ENCODE results near the gene KRTAP5-8. TPM values are rescaled to one million over a fixed set of nuclear protein-coding genes. Genes with fewer than 3 reads are reported as not detected.
"Not testable (repeated sequence)": the region's sequence is repeated elsewhere in the genome, so short reads cannot be mapped to it uniquely, and the experiment has no call there.

The KRTAP5-8 gene
- total and polyA plus RNA-seq, 4 donors: not detected

GRCh38 chr11:71574418-71574817 lies 36.6 kb downstream of the KRTAP5-8 start:
- WGBS: 89% methylated on average over 5 of the region's 5 CpGs
- H3K9ac ChIP-seq (ENCODE audit: low read depth in 1 of 2, low read length in 2 of 2): no peak overlapping the region
- no peaks in the 10 kb centered on the region for H3K9me3 ChIP-seq (ENCODE audit: control insufficient read depth in 4 of 4, low read length in 3 of 4)
- H3K36me3 ChIP-seq (ENCODE audit: control insufficient read depth in 4 of 4, insufficient read depth in 3 of 4, low read depth in 1 of 4, low read length in 3 of 4): no peaks in the 10 kb centered on the region
- DNase-seq (ENCODE audit: low spot score): no peak
- H3K27ac ChIP-seq (ENCODE audit: low read depth in 1 of 2, low read length in 2 of 2): no peak overlapping the region
- no peak for TF ChIP-seq EGR1 (IDR thresholded peaks at IDR 0.05; ENCODE audit: low read depth in 2 of 2)
- TF ChIP-seq MAX (IDR thresholded peaks at IDR 0.05): no peak
- no peak for TF ChIP-seq NR2F2 (IDR thresholded peaks at IDR 0.05)
- TF ChIP-seq FOXA1 (IDR thresholded peaks at IDR 0.05): no peak
- no peak for TF ChIP-seq YY1 (IDR thresholded peaks at IDR 0.05)
- TF ChIP-seq SP1 (IDR thresholded peaks at IDR 0.05): no peak
- no peaks in the 10 kb centered on the region for H3K4me1 ChIP-seq (ENCODE audit: control insufficient read depth in 4 of 4, insufficient read depth in 4 of 4, low read length in 3 of 4)
- no peak overlapping the region for H3K4me3 ChIP-seq (ENCODE audit: low read depth in 1 of 3, low read length in 3 of 3)
- no peaks in the 10 kb centered on the region for H3K27me3 ChIP-seq (ENCODE audit: control insufficient read depth in 4 of 4, insufficient read depth in 4 of 4, low read length in 3 of 4)

GRCh38 chr11:71575723-71576424 lies 38.0 kb downstream of the KRTAP5-8 start:
- Histone ChIP-seq H3K9ac (ENCODE audit: low read depth in 1 of 2, low read length in 2 of 2) (no peak overlapping the region), H3K9me3 (ENCODE audit: control insufficient read depth in 4 of 4, low read length in 3 of 4) (no peaks in the 10 kb centered on the region), H3K4me3 (ENCODE audit: low read depth in 1 of 3, low read length in 3 of 3) (no peak overlapping the region), H3K27me3 (ENCODE audit: control insufficient read depth in 4 of 4, insufficient read depth in 4 of 4, low read length in 3 of 4) (no peaks in the 10 kb centered on the region), H3K27ac (ENCODE audit: low read depth in 1 of 2, low read length in 2 of 2) (no peak overlapping the region), H3K36me3 (ENCODE audit: control insufficient read depth in 4 of 4, insufficient read depth in 3 of 4, low read depth in 1 of 4, low read length in 3 of 4) (no peaks in the 10 kb centered on the region), H3K4me1 (ENCODE audit: control insufficient read depth in 4 of 4, insufficient read depth in 4 of 4, low read length in 3 of 4) (no peaks in the 10 kb centered on the region)
- DNase-seq (ENCODE audit: low spot score): no peak
- WGBS: 90% methylated on average over 4 of the region's 4 CpGs
- TF ChIP-seq REST (IDR thresholded peaks at IDR 0.05): no peak

GRCh38 chr11:71576688-71577465 lies 39.1 kb downstream of the KRTAP5-8 start:
- H3K4me3 ChIP-seq (ENCODE audit: low read depth in 1 of 3, low read length in 3 of 3); H3K9ac ChIP-seq (ENCODE audit: low read depth in 1 of 2, low read length in 2 of 2); H3K9me3 ChIP-seq (ENCODE audit: control insufficient read depth in 4 of 4, low read length in 3 of 4); H3K36me3 ChIP-seq (ENCODE audit: control insufficient read depth in 4 of 4, insufficient read depth in 3 of 4, low read depth in 1 of 4, low read length in 3 of 4); H3K27me3 ChIP-seq (ENCODE audit: control insufficient read depth in 4 of 4, insufficient read depth in 4 of 4, low read length in 3 of 4); DNase-seq (ENCODE audit: low spot score); H3K27ac ChIP-seq (ENCODE audit: low read depth in 1 of 2, low read length in 2 of 2); H3K4me1 ChIP-seq (ENCODE audit: control insufficient read depth in 4 of 4, insufficient read depth in 4 of 4, low read length in 3 of 4): not testable (repeated sequence)
- 91% methylated on average over 38 of the region's 41 CpGs for WGBS

GRCh38 chr11:71577469-71578004 lies 39.7 kb downstream of the KRTAP5-8 start:
- Histone ChIP-seq H3K36me3 (ENCODE audit: control insufficient read depth in 4 of 4, insufficient read depth in 3 of 4, low read depth in 1 of 4, low read length in 3 of 4) (no peaks in the 10 kb centered on the region), H3K4me1 (ENCODE audit: control insufficient read depth in 4 of 4, insufficient read depth in 4 of 4, low read length in 3 of 4) (no peaks in the 10 kb centered on the region), H3K9ac (ENCODE audit: low read depth in 1 of 2, low read length in 2 of 2) (no peak overlapping the region), H3K27ac (ENCODE audit: low read depth in 1 of 2, low read length in 2 of 2) (no peak overlapping the region), H3K9me3 (ENCODE audit: control insufficient read depth in 4 of 4, low read length in 3 of 4) (no peaks in the 10 kb centered on the region), H3K27me3 (ENCODE audit: control insufficient read depth in 4 of 4, insufficient read depth in 4 of 4, low read length in 3 of 4) (no peaks in the 10 kb centered on the region), H3K4me3 (ENCODE audit: low read depth in 1 of 3, low read length in 3 of 3) (no peak overlapping the region)
- WGBS: 95% methylated on average over 7 of the region's 7 CpGs
- no peak for DNase-seq (ENCODE audit: low spot score)
- TF ChIP-seq EGR1 (IDR thresholded peaks at IDR 0.05; ENCODE audit: low read depth in 2 of 2) (no peak), RAD21 (IDR thresholded peaks at IDR 0.05) (no peak), HNF4G (IDR thresholded peaks at IDR 0.05) (no peak), NR2F2 (IDR thresholded peaks at IDR 0.05) (no peak), RXRA (IDR thresholded peaks at IDR 0.05) (no peak), MAX (IDR thresholded peaks at IDR 0.05) (no peak), FOXA1 (IDR thresholded peaks at IDR 0.05) (no peak), GABPA (IDR thresholded peaks at IDR 0.05 in 1 of 2, conservative IDR thresholded peaks at IDR 0.05 in 1 of 2) (no peak), HNF4A (conservative IDR thresholded peaks at IDR 0.05) (no peak), CTCF (IDR thresholded peaks at IDR 0.05; ENCODE audit: low read depth, low read length, missing input control) (no peak), JUND (IDR thresholded peaks at IDR 0.05) (no peak)
